ENCODE measurements around the gene ANKRD62. TPM values are rescaled to one million over a fixed set of nuclear protein-coding genes. Genes with fewer than 3 reads are reported as not detected.
A peak's percentile ranks its signal among the peaks of the same experiment; 100 is the strongest.

ANKRD62 gene
- total RNA-seq: not detected
- polyA plus RNA-seq: not detected

- Mint-ChIP-seq H3K36me3 (no peaks in the 10 kb centered on the region), H3K27ac (peak within 1 kb of the TSS in 1 of 7 donors; percentile 19), H3K27me3 (peaks cover 2 to 7% of the 10 kb centered on the region in 2 donors), H3K4me1 (no peaks in the 10 kb centered on the region), H3K9me3 (peaks cover 0 to 3% (median 0%) of the 10 kb centered on the region in 8 donors), H3K4me3 (no peak within 1 kb of the TSS)
- CTCF ChIA-PET (ENCODE audit: partially characterized antibody): no interaction called here
- Histone ChIP-seq H3K9me3 (ENCODE audit: control insufficient read depth in 1 of 2, low read length in 2 of 2) (no peaks in the 10 kb centered on the region), H3K27me3 (ENCODE audit: insufficient read depth, low read length) (no peaks in the 10 kb centered on the region), H3K27ac (ENCODE audit: low read depth, low read length) (no peak within 1 kb of the TSS), H3K36me3 (ENCODE audit: insufficient read depth, low read length) (no peaks in the 10 kb centered on the region), H3K4me3 (ENCODE audit: low read length in 2 of 2) (no peak within 1 kb of the TSS), H3K4me1 (ENCODE audit: insufficient read depth, low read length) (no peaks in the 10 kb centered on the region)
- DNase-seq: no peak
- POLR2A ChIA-PET (ENCODE audit: partially characterized antibody): no interaction called here
- intact Hi-C loops (cut with micrococcal nuclease): no loop called here
These were observed at the start of gene ANKRD62 for GRCh38 chr18:12093520-12094257. ANKRD62 (plus strand) TSS chr18:12093843; CDS start chr18:12094018, 175 bp downstream.

- ChIA-PET POLR2A (ENCODE audit: partially characterized antibody) (no interaction called here), CTCF (ENCODE audit: partially characterized antibody) (no interaction called here)
- Histone ChIP-seq H3K27ac (ENCODE audit: low read depth, low read length) (no peak overlapping the region), H3K27me3 (ENCODE audit: insufficient read depth, low read length) (no peaks in the 10 kb centered on the region), H3K4me3 (ENCODE audit: low read length in 2 of 2) (no peak overlapping the region), H3K9me3 (ENCODE audit: control insufficient read depth in 1 of 2, low read length in 2 of 2) (no peaks in the 10 kb centered on the region), H3K4me1 (ENCODE audit: insufficient read depth, low read length) (no peaks in the 10 kb centered on the region), H3K36me3 (ENCODE audit: insufficient read depth, low read length) (no peaks in the 10 kb centered on the region)
- Mint-ChIP-seq H3K27me3 (peaks cover 3 to 18% of the 10 kb centered on the region in 2 donors), H3K4me1 (no peaks in the 10 kb centered on the region), H3K9me3 (no peaks in the 10 kb centered on the region), H3K27ac (no peak overlapping the region), H3K4me3 (no peak overlapping the region), H3K36me3 (no peaks in the 10 kb centered on the region)
- intact Hi-C loops (cut with micrococcal nuclease): no loop called here
- DNase-seq: no peak
These were observed 49.1 kb upstream of the ANKRD62 start for GRCh38 chr18:12044591-12044990.

- ChIA-PET CTCF (ENCODE audit: partially characterized antibody) (no interaction called here), POLR2A (ENCODE audit: partially characterized antibody) (no interaction called here)
- H3K4me3 ChIP-seq (ENCODE audit: low read length in 2 of 2): no peak overlapping the region
- no peak overlapping the region for H3K27ac ChIP-seq (ENCODE audit: low read depth, low read length)
- H3K4me1 Mint-ChIP-seq: no peaks in the 10 kb centered on the region
- H3K4me1 ChIP-seq (ENCODE audit: insufficient read depth, low read length): no peaks in the 10 kb centered on the region
- H3K4me3 Mint-ChIP-seq: no peak overlapping the region
- H3K9me3 Mint-ChIP-seq: no peaks in the 10 kb centered on the region
- H3K27me3 Mint-ChIP-seq: peaks cover 3 to 15% of the 10 kb centered on the region in 2 donors
- DNase-seq: no peak
- no peaks in the 10 kb centered on the region for H3K9me3 ChIP-seq (ENCODE audit: control insufficient read depth in 1 of 2, low read length in 2 of 2)
- H3K36me3 ChIP-seq (ENCODE audit: insufficient read depth, low read length): no peaks in the 10 kb centered on the region
- H3K27me3 ChIP-seq (ENCODE audit: insufficient read depth, low read length): no peaks in the 10 kb centered on the region
- H3K27ac Mint-ChIP-seq: no peak overlapping the region
- intact Hi-C loops (cut with micrococcal nuclease): no loop called here
- no peaks in the 10 kb centered on the region for H3K36me3 Mint-ChIP-seq
These were observed 47.4 kb upstream of the ANKRD62 start for GRCh38 chr18:12046046-12046750.

- Histone ChIP-seq H3K4me1 (ENCODE audit: insufficient read depth, low read length) (no peaks in the 10 kb centered on the region), H3K27ac (ENCODE audit: low read depth, low read length) (no peak overlapping the region), H3K27me3 (ENCODE audit: insufficient read depth, low read length) (no peaks in the 10 kb centered on the region), H3K4me3 (ENCODE audit: low read length in 2 of 2) (no peak overlapping the region), H3K36me3 (ENCODE audit: insufficient read depth, low read length) (no peaks in the 10 kb centered on the region), H3K9me3 (ENCODE audit: control insufficient read depth in 1 of 2, low read length in 2 of 2) (no peaks in the 10 kb centered on the region)
- no peak for DNase-seq
- H3K9me3 Mint-ChIP-seq: no peaks in the 10 kb centered on the region
- CTCF ChIA-PET (ENCODE audit: partially characterized antibody): no interaction called here
- H3K36me3 Mint-ChIP-seq: no peaks in the 10 kb centered on the region
- H3K4me3 Mint-ChIP-seq: no peak overlapping the region
- POLR2A ChIA-PET (ENCODE audit: partially characterized antibody): no interaction called here
- H3K27me3 Mint-ChIP-seq: peaks cover 1 to 15% of the 10 kb centered on the region in 2 donors
- no peaks in the 10 kb centered on the region for H3K4me1 Mint-ChIP-seq
- intact Hi-C loops (cut with micrococcal nuclease): no loop called here
- no peak overlapping the region for H3K27ac Mint-ChIP-seq
These were observed 46.8 kb upstream of the ANKRD62 start for GRCh38 chr18:12046751-12047335.

GRCh38 chr18:12048010-12048826 lies 45.4 kb upstream of the ANKRD62 start:
- H3K36me3 ChIP-seq (ENCODE audit: insufficient read depth, low read length): no peaks in the 10 kb centered on the region
- H3K4me1 Mint-ChIP-seq: no peaks in the 10 kb centered on the region
- no peaks in the 10 kb centered on the region for H3K4me1 ChIP-seq (ENCODE audit: insufficient read depth, low read length)
- H3K27me3 Mint-ChIP-seq: peaks cover 3 to 8% of the 10 kb centered on the region in 2 donors
- intact Hi-C loops (cut with micrococcal nuclease): no loop called here
- H3K27ac ChIP-seq (ENCODE audit: low read depth, low read length): no peak overlapping the region
- H3K27me3 ChIP-seq (ENCODE audit: insufficient read depth, low read length): no peaks in the 10 kb centered on the region
- peak overlapping the region in 1 of 7 donors; percentile 58 for H3K27ac Mint-ChIP-seq
- no peak overlapping the region for H3K4me3 ChIP-seq (ENCODE audit: low read length in 2 of 2)
- H3K9me3 ChIP-seq (ENCODE audit: control insufficient read depth in 1 of 2, low read length in 2 of 2): no peaks in the 10 kb centered on the region
- DNase-seq: no peak
- no peak overlapping the region for H3K4me3 Mint-ChIP-seq
- no peaks in the 10 kb centered on the region for H3K36me3 Mint-ChIP-seq
- ChIA-PET POLR2A (ENCODE audit: partially characterized antibody) (no interaction called here), CTCF (ENCODE audit: partially characterized antibody) (interaction anchor here (1.4 kb wide), 1 partner anchor 9 kb away, joined by 11 read pairs; no protein-coding TSS in a partner anchor)
- no peaks in the 10 kb centered on the region for H3K9me3 Mint-ChIP-seq

- H3K27ac ChIP-seq (ENCODE audit: low read depth, low read length): no peak overlapping the region
These were observed 44.8 kb upstream of the ANKRD62 start for GRCh38 chr18:12048827-12049175.

More at GRCh38 chr18:12048827-12049175, 44.8 kb upstream of the ANKRD62 start:
- ChIA-PET POLR2A (ENCODE audit: partially characterized antibody) (no interaction called here), CTCF (ENCODE audit: partially characterized antibody) (interaction anchor here (1.4 to 1.6 kb wide), 2 partner anchors 10 to 111 kb away, joined by 6 to 11 read pairs; no protein-coding TSS in a partner anchor)
- intact Hi-C loops (cut with micrococcal nuclease): no loop called here
- Histone ChIP-seq H3K4me1 (ENCODE audit: insufficient read depth, low read length) (no peaks in the 10 kb centered on the region), H3K4me3 (ENCODE audit: low read length in 2 of 2) (no peak overlapping the region), H3K27me3 (ENCODE audit: insufficient read depth, low read length) (no peaks in the 10 kb centered on the region), H3K9me3 (ENCODE audit: control insufficient read depth in 1 of 2, low read length in 2 of 2) (no peaks in the 10 kb centered on the region), H3K36me3 (ENCODE audit: insufficient read depth, low read length) (no peaks in the 10 kb centered on the region)
- no peaks in the 10 kb centered on the region for H3K9me3 Mint-ChIP-seq
- H3K27me3 Mint-ChIP-seq: peaks cover 6 to 9% of the 10 kb centered on the region in 2 donors
- H3K4me3 Mint-ChIP-seq: no peak overlapping the region
- no peak for DNase-seq
- H3K27ac Mint-ChIP-seq: peak overlapping the region in 1 of 7 donors; percentile 58
- no peaks in the 10 kb centered on the region for H3K36me3 Mint-ChIP-seq
- H3K4me1 Mint-ChIP-seq: no peaks in the 10 kb centered on the region
